Fibroblast of pulmonary artery (primary cell): ENCODE measurements around the gene TMEM198.

Experiments
- DNase-seq: peaks from one replicate; pipeline ENCODE4 v3.0.0-alpha.2; 2010; ENCODE audit warnings: low read depth
- H3K4me3 ChIP-seq: replicated peaks from 2 replicates; pipeline ENCODE4 v1.5.1; 2011; ENCODE audit warnings: low read depth, mild to moderate bottlenecking, control low read depth, low read length, moderate library complexity
- TF ChIP-seq, protein P1 (sequence below): IDR thresholded peaks from 2 replicates; pipeline ENCODE4 v1.5.1; 2011; ENCODE audit warnings: mild to moderate bottlenecking, control low read depth, low read length, inconsistent platforms; ENCODE audit errors: missing control alignments

The TMEM198 gene

DNA sequence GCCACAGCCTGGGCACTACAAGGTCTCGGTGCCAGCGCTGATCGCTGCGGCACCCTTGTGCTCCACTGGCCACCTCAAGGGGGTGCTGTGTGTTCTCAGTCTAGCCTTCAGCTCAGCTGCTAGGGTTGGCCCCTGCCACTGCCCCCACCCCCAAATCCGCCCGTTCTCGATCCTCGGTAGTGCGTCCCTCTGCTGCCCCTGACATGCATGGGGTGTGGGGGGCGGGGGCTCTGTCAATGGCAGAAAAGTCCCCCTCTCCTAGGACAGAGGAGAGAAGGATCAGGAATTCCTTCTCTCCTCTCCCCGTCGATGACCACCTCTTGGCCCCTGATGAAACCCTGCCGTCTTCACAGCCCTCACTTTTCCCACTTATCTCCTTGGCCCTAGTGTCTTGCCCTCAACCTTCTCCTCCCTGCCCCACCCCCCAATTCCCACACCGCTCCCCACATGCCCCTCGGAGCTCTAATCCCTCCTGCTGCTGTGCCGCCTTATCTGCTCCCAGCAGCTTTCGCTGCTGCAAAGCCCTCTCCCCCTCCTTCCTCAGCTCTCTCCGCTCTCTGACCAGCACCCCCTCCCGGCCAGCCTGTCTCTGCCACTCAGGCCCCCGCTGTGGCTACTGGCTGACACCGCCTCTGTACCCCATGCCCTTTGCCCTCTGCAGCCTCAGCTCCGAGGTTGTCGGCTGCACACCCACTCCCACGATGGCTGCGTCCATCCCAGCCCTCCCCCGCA, 33.9 kb upstream of the TMEM198 start:
- TF ChIP-seq, protein P1, sequence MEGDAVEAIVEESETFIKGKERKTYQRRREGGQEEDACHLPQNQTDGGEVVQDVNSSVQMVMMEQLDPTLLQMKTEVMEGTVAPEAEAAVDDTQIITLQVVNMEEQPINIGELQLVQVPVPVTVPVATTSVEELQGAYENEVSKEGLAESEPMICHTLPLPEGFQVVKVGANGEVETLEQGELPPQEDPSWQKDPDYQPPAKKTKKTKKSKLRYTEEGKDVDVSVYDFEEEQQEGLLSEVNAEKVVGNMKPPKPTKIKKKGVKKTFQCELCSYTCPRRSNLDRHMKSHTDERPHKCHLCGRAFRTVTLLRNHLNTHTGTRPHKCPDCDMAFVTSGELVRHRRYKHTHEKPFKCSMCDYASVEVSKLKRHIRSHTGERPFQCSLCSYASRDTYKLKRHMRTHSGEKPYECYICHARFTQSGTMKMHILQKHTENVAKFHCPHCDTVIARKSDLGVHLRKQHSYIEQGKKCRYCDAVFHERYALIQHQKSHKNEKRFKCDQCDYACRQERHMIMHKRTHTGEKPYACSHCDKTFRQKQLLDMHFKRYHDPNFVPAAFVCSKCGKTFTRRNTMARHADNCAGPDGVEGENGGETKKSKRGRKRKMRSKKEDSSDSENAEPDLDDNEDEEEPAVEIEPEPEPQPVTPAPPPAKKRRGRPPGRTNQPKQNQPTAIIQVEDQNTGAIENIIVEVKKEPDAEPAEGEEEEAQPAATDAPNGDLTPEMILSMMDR: peak; percentile 79
- DNase-seq: peak; percentile 50
- H3K4me3 ChIP-seq: peak overlapping the region; percentile 42

DNA sequence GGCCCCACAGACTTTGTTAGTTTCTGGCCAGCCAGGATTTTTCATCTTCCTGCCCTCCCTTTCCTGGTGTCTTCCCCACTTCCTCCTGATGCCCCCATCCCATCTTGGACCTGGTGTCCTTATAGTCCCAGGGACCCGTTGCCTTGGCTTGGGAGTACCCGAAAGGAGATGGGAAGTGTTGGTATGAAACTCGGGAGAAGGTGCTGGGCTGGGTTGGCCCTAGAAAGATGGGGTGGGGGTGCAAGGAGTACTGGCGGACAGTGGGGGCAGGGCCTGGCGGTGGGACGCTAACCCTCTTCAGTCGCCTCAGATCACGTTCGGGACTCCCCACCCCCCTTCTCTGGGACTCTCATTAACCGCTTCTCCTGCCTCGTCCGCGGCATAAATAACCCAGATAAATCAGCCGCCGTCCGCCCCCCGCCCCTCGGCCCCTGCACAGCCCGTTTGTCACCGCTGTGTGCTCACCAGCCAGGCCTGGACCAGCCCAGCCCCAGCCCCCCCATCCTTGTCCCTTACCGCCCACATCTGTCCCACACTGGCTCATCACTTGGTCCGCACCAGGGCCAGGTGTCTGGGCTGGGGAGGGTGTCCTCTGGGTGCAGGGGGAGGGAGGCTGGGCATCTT, 33.2 kb upstream of the TMEM198 start:
- TF ChIP-seq, protein P1: no peak
- H3K4me3 ChIP-seq: no peak overlapping the region
- no peak for DNase-seq

DNA sequence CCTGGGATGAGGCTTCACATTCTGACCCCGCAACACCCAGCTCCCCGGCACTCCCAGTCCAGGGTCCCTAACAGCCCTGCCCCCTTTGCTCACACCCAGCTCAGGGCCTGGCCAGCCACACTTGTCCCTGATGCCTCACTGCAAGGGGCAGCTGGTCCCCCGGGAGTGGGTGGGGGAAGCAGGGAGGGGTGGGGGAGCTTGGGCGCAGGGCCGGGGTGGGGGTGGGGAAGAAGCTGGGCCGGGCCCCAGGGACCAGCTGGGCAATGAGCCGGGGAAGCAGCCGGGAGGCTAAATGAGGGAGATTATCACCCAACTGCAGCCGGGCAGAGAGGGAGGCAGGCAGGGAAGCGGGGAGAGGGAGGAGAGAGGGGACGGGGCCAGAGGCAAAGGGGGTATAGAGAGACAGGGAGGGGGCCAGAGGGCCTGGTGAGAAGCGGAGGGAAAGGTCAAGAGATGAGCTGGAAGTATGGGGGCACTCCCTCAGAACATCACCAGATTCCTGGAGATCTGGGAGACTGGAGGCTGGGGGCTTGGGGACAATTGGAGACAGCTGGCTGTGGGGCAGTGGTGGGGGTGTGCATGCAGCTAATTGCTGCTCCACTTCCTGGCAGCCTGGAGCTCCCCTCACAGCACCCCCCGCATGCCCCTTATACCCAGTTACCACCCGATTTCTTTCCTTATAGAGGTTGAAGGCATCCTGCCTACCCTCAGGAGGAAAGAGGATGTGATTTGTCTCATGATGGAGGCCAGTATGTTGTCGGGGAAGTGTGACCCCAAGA, 32.1 kb upstream of the TMEM198 start:
- TF ChIP-seq, protein P1: no peak
- no peak for DNase-seq
- no peak overlapping the region for H3K4me3 ChIP-seq

DNA sequence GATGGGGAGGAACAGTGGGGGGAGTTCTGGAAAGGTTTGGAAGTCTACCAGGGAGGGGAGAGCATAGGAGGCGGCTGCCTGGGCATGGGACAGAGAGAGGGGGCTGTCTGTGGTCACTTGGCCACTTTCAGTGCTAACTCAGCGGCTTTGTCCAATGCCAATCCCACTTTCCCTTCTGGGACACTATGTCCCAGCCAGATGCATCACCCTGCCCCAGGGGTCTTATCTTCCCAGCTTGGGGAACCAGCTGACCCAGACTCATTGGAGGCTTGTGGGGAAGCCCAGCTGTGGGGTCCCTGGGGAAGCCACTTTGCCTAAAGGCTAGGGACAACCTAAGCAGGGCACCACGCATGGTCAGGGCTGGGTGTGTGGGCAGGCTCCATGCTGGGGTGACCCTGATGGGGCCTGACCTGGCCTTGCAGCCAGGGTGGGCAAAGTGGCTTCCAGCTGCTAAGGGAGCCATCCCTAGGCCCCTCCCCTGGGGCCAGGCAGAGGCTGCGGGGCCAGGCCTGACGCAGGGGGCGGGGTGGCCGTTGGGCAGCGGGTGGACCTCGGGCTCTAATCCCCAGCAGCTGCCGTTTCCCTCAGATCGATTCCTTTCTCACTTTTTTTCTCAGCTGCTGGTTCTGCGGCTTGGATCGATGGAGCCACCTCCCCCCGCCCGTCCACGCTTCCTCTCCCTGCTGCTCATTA, 31.2 kb upstream of the TMEM198 start:
- H3K4me3 ChIP-seq: no peak overlapping the region
- TF ChIP-seq, protein P1: no peak
- no peak for DNase-seq

DNA sequence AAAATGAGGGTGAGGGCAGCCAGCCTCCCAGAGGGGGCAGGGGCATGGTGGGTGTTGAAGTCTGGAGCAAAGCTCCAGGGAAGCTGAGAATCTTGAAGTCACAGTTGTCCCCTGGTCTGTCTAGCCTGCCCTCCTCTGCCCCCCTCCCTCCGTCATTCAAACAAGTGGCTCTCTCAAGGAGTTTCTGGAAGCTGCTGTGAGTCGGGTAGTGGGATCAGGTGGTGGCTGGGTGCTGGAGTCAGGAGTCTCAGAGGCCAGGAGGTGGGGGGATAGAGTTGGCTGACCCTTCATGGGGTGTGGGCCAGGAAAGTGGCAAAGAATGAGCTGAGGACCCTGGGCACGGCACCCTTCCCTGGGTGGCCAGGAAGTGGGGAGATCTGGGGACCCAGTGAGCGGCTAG, 30.0 kb upstream of the TMEM198 start:
- H3K4me3 ChIP-seq: no peak overlapping the region
- TF ChIP-seq, protein P1: no peak
- no peak for DNase-seq

DNA sequence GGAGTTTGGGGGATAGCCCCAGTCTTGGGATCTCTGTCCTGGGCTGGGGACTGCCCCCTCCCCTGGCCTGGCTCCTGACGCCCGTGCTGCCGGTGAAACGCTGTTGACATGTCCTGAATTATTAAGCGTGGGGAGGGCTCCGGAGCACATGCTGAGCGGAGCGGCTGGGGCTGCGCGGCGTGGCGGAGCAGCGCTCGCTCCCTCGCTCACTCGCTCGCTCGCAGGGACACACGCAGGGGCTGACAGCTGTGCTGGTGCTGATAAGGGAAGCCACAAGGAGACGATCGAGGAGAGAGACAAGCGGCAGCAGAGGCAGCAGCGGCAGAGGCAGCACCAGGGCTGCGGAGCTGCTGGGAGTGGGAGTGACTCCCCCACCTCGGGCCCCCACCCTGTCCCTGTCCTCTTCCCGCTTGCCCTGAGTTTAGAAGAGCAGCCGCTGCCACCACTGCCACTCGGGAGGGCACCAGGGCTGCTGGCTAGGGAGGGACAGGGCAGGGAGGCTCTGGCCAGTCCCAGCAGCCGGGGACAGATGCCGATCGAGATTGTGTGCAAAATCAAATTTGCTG, 29.5 kb upstream of the TMEM198 start, which contains the start of gene ASIC4:
Gene ASIC4 (plus strand): TSS at position 287 of the 566 bp plus-strand sequence. CDS start 243 bp downstream, at position 530.
- H3K4me3 ChIP-seq: no peak within 1 kb of the TSS
- DNase-seq: no peak
- TF ChIP-seq, protein P1: no peak
